Psoas muscle (tissue), 8 donors: ENCODE data around the gene EVL. TPM values are rescaled to one million over a fixed set of nuclear protein-coding genes. Genes with fewer than 3 reads are reported as not detected.
"Not testable (repeated sequence)": the region's sequence is repeated elsewhere in the genome, so short reads cannot be mapped to it uniquely, and the experiment has no call there.

Source experiments
- ATAC-seq, 4 donors: fragments of 200-7000 bp; cut with Tn5 transposase; one replicate each; pipeline ENCODE4 v1.9.1; 2020; ENCODE audit warnings: moderate library complexity in 3 of 4, mild to moderate bottlenecking in 2 of 4
- DNase-seq, 2 donors: peaks; one replicate each; pipeline ENCODE4 v3.0.0-alpha.2; 2020
- H3K27ac ChIP-seq: fragments of 200-600 bp; one replicate; pipeline ENCODE4 v1.8.0; 2022
- H3K27me3 ChIP-seq, 3 donors: fragments of 200-600 bp in 1 of 3; one replicate each; pipeline versions ENCODE4 v1.6.1 to v1.8.0; 2013 to 2022; ENCODE audit warnings: low read length in 2 of 3, mild to moderate bottlenecking in 2 of 3, moderate library complexity in 1 of 3; ENCODE audit not compliant: insufficient read depth in 3 of 3
- H3K36me3 ChIP-seq, 2 donors: fragments of 200-600 bp in 1 of 2; one replicate each; pipeline versions ENCODE4 v1.6.1 to v1.8.0; 2013 to 2022; ENCODE audit warnings: low read depth in 1 of 2, mild to moderate bottlenecking in 1 of 2, moderate library complexity in 1 of 2; ENCODE audit not compliant: insufficient read depth in 1 of 2
- H3K4me1 ChIP-seq: fragments of 200-600 bp; one replicate; pipeline ENCODE4 v1.8.0; 2022
- H3K4me3 ChIP-seq: fragments of 200-600 bp; one replicate; pipeline ENCODE4 v1.8.0; 2022; ENCODE audit warnings: mild to moderate bottlenecking
- H3K9me3 ChIP-seq: fragments of 200-600 bp; one replicate; pipeline ENCODE4 v1.8.0; 2022
- WGBS, 3 donors: extraction: QIAGEN DNeasy Blood & Tissue Kit; methylation state at CpG; one replicate each; pipeline versions ENCODE4 v1.1.6 to v1.1.7; 2013; 5-methylcytosine and 5-hydroxymethylcytosine counted together
- intact Hi-C, 2 donors: fragments of 100-400 bp; cut with DNase I; formaldehyde crosslinking; loops; one replicate each; pipeline versions ENCODE4 v1.11.0 to v1.14.2; 2022
- polyA plus RNA-seq, 3 donors: library from polyadenylated mRNA; stranded (reverse); fragments of 200-250 nt; gene quantifications; one replicate each; pipeline ENCODE4 v1.2.3, GENCODE V29; 2013
- total RNA-seq, 4 donors: library from RNA; stranded (reverse); fragmentation: NEBNext Ultra II Directional in 2 of 4; extraction: Animal tissue kit (Norgen Biotek cat#: 25700) in 2 of 4; gene quantifications; one replicate each; pipeline versions ENCODE4 v1.2.1 to v1.2.4, GENCODE V29; 2021 to 2023
- TF ChIP-seq, protein P1 (sequence below): fragments of 200-600 bp; IDR thresholded peaks from one replicate; pipeline ENCODE4 v1.8.0; 2022; ENCODE audit warnings: antibody characterized with exemption
- donor health status: healthy with polysubstance abuse.
- donor health status: DM: no; HTN: no; CAD: no; lungs with moderate emphysema.
- donor health status: Bipolar disorder and iron deficiency.
- donor health status: healthy.
- donor health status: DM: yes; HTN: yes; CAD: no.
- donor health status: DM: no; HTN: no; CAD: no.
- donor health status: DM: no; HTN: no; CAD: no.
- donor health status: DM: yes; HTN: yes; CAD: no.

Gene EVL
- total and polyA plus RNA-seq, 7 donors, result 9.6 to 30.4 (median 17.1) TPM

DNA sequence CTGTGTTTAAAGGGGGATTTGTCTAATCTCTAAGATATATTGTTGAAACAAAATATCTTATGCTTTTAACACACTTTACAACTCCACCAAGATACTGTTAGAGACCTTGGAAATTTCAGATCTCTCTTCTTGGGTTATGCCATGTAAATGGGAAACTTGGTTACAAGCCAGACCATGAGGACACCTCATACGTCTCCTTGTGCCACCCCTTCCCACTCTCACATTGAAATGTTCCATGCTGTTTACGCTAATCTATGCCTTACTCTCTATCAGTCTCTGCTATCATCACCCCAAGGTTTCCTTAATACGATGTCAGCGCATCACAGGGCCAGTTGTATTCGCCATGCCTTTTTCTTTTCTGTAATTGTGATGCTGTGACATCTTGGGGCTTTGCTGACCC is 107.6 kb downstream of the EVL start:
- peaks cover 0 to 33% (median 2%) of the 10 kb centered on the region in 3 donors for H3K27me3 ChIP-seq
- DNase-seq (no peak), ATAC-seq (no peak)
- no peak overlapping the region for H3K27ac ChIP-seq
- no peaks in the 10 kb centered on the region for H3K4me1 ChIP-seq
- intact Hi-C loops, result no loop called here
- H3K9me3 ChIP-seq, result no peaks in the 10 kb centered on the region
- no peaks in the 10 kb centered on the region for H3K36me3 ChIP-seq
- 80 to 88% (median 86%) methylated on average over 5 of the region's 5 CpGs for WGBS, 3 donors
- TF ChIP-seq, protein P1, sequence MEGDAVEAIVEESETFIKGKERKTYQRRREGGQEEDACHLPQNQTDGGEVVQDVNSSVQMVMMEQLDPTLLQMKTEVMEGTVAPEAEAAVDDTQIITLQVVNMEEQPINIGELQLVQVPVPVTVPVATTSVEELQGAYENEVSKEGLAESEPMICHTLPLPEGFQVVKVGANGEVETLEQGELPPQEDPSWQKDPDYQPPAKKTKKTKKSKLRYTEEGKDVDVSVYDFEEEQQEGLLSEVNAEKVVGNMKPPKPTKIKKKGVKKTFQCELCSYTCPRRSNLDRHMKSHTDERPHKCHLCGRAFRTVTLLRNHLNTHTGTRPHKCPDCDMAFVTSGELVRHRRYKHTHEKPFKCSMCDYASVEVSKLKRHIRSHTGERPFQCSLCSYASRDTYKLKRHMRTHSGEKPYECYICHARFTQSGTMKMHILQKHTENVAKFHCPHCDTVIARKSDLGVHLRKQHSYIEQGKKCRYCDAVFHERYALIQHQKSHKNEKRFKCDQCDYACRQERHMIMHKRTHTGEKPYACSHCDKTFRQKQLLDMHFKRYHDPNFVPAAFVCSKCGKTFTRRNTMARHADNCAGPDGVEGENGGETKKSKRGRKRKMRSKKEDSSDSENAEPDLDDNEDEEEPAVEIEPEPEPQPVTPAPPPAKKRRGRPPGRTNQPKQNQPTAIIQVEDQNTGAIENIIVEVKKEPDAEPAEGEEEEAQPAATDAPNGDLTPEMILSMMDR, result no peak
- H3K4me3 ChIP-seq, result no peak overlapping the region

DNA sequence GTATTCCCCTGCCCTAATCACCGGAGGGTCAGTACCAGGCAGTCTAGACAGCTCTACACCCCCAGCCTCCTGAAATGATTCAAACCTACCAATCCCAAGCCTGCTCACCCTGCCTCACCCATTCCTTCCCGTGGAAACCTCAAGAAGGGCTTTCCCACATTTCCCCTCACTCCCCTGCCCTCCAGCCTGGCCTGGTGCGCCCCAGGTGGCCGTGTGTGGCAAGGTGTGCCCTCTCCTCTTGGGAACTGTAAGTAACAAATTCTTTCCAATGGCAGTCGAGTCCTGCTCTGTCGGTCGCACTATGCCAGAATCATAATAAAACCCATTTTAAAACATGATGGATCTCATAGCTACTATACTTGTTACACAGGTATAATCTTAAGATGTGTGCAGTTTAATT is 108.1 kb downstream of the EVL start:
- WGBS, 3 donors, result 63 to 74% (median 69%) methylated on average over 7 of the region's 7 CpGs
- Histone ChIP-seq H3K27me3 (peaks cover 0 to 33% (median 2%) of the 10 kb centered on the region in 3 donors), H3K27ac (no peak overlapping the region), H3K36me3 (no peaks in the 10 kb centered on the region), H3K4me3 (no peak overlapping the region), H3K9me3 (no peaks in the 10 kb centered on the region), H3K4me1 (no peaks in the 10 kb centered on the region)
- intact Hi-C loops, result no loop called here
- TF ChIP-seq, protein P1, result no peak
- ATAC-seq (no peak), DNase-seq (no peak)

DNA sequence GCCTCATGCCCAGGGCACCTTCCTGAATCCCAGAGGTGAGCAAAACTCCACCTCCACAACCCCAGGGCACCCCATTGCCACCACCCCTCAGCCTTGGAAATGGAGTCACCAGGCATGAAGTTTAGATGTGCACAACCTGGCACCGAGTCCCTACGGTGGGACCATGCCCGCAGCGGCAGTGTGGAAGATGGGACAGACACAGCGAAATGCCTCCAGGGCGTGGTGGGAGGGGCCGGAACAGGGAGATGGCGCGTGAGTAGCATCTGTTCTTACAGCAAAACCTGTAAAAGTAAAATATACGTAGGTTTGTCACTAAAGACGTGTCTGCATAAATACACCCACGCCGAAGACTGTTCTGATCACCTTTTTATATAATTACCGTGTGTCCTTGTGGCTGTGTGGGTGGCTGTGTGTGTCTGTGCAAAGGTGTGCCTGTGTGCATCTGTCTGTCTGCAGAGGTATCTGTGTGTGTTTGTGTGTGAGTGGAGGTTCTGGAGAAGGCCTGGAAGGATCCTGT is 111.6 kb downstream of the EVL start:
- intact Hi-C loops, result no loop called here
- H3K4me1 ChIP-seq, result no peaks in the 10 kb centered on the region
- TF ChIP-seq, protein P1, result no peak
- no peak for ATAC-seq
- H3K4me3 ChIP-seq, result no peak overlapping the region
- H3K27ac ChIP-seq, result no peak overlapping the region
- H3K27me3 ChIP-seq, result peaks cover 0 to 12% (median 2%) of the 10 kb centered on the region in 3 donors
- H3K9me3 ChIP-seq, result no peaks in the 10 kb centered on the region
- no peaks in the 10 kb centered on the region for H3K36me3 ChIP-seq
- no peak for DNase-seq
- 92 to 95% (median 94%) methylated on average over 14 of the region's 14 CpGs for WGBS, 3 donors

DNA sequence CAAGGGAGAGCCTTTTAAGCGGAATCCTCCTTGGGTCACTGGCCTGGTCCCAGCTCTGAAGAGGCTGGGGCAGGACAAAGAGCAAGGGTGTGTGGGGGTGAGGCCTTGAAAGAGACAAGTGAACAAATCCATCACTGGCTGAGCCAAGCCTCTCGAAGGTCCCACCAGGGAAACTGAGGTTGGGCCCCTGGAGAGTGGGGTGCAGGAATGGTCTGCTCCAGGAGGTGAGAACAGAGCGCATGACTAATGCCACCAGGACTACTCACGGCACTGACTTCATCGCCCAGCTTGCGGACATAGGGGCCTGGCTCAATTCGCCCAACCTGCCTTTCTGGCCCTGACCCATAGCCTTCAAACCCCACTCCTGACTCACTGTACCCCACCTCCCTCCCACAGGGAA is 113.5 kb downstream of the EVL start:
- Histone ChIP-seq H3K27ac (no peak overlapping the region), H3K4me3 (no peak overlapping the region), H3K27me3 (peaks cover 0 to under 1% (median 0%) of the 10 kb centered on the region in 3 donors), H3K4me1 (no peaks in the 10 kb centered on the region), H3K9me3 (no peaks in the 10 kb centered on the region), H3K36me3 (no peaks in the 10 kb centered on the region)
- TF ChIP-seq, protein P1, result no peak
- intact Hi-C loops, result no loop called here
- 96 to 99% (median 98%) methylated on average over 7 of the region's 7 CpGs for WGBS, 3 donors
- DNase-seq (no peak), ATAC-seq (no peak)

DNA sequence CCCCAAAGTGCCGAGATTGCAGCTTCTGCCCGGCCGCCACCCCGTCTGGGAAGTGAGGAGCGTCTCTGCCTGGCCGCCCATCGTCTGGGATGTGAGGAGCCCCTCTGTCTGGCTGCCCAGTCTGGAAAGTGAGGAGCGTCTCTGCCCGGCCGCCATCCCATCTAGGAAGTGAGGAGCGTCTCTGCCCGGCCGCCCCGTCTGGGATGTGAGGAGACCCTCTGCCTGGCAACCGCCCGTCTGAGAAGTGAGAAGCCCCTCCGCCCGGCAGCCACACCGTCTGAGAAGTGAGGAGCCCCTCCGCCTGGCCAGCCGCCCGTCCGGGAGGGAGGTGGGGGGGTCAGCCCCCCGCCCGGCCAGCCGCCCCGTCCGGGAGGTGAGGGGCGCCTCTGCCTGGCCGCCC is 115.4 kb downstream of the EVL start:
- not testable (repeated sequence) for DNase-seq, H3K27me3 ChIP-seq

DNA sequence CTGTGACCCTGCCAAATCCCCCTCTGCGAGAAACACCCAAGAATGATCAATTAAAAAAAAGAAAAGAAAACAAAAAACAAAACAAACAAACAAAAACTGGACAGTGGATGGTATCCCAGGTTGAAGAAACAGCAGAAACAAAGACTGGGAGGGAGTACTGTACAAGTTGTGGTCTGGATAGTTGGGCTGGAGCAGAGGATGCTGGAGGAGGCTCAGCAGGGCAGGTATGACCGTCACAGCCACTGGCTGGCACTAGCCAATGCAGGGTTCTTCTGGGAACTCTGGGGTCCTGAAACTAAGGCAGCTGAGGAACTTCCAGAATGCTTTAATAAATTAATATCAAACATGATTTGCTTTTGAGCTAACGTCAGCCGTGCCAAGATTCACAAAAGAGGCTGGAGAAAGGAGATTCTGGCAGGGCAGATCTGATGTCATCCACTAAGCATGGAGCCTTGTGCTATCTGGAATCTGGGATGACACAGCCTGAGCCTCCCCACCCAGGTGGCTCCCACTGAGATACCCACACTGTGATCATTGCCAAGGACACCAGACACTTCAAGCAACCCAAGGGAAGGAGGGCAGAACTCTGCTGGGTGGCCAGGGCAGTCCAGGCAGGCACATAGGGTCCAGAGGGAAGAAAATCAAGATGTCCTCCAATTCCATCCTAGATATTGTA is 116.8 kb downstream of the EVL start:
- H3K4me3 ChIP-seq, DNase-seq, intact Hi-C loops, H3K36me3 ChIP-seq, H3K27me3 ChIP-seq, H3K4me1 ChIP-seq, ATAC-seq, H3K9me3 ChIP-seq, H3K27ac ChIP-seq: not testable (repeated sequence)
- 71 to 92% (median 81%) methylated on average over 2 to 4 of the region's 4 CpGs for WGBS, 3 donors

More for the DNA sequence above, 115.4 kb downstream of the EVL start:
- H3K27ac ChIP-seq, H3K4me3 ChIP-seq, H3K36me3 ChIP-seq, H3K4me1 ChIP-seq, ATAC-seq, intact Hi-C loops, H3K9me3 ChIP-seq: not testable (repeated sequence)
- 91 to 97% (median 91%) methylated on average over 13 to 25 of the region's 30 CpGs for WGBS, 3 donors
